WTC11 (cell line): Measurements from ENCODE around the gene EIF4H. TPM values are rescaled to one million over a fixed set of nuclear protein-coding genes. Genes with fewer than 3 reads are reported as not detected.

Source experiments
- ATAC-seq: fragments of 200-7000 bp; cut with Tn5 transposase; 2 replicates; pipeline ENCODE4 v1.10.0; 2021; ENCODE audit warnings: mild to moderate bottlenecking, moderate library complexity
- CTCF ChIA-PET: fragments of 300-600 bp; sonication (Branson Sonifier 250); formaldehyde crosslinking; loops from one replicate; lab custom pipeline; 2021; ENCODE audit warnings: antibody characterized with exemption; lab: Charles Lee
- POLR2A ChIA-PET: fragments of 350-600 bp; sonication (Branson Sonifier 250); formaldehyde crosslinking; loops from one replicate; lab custom pipeline; 2021; ENCODE audit warnings: antibody characterized with exemption; lab: Charles Lee
- DNase-seq: peaks from one replicate; pipeline ENCODE4 v3.0.0; 2021; ENCODE audit warnings: low spot score
- H3K27ac Mint-ChIP-seq: 2 replicates; pipeline ENCODE4 v1.8.0; 2021; ENCODE audit warnings: mixed read lengths
- H3K27me3 Mint-ChIP-seq: 2 replicates; pipeline ENCODE4 v1.8.0; 2021; ENCODE audit warnings: low read depth, mild to moderate bottlenecking, moderate library complexity, mixed read lengths
- H3K36me3 Mint-ChIP-seq: 2 replicates; pipeline ENCODE4 v1.8.0; 2021; ENCODE audit warnings: mixed read lengths
- H3K4me1 Mint-ChIP-seq: 2 replicates; pipeline ENCODE4 v1.8.0; 2022; ENCODE audit warnings: mixed read lengths
- H3K4me3 Mint-ChIP-seq: 2 replicates; pipeline ENCODE4 v1.8.0; 2021; ENCODE audit warnings: mild to moderate bottlenecking, moderate library complexity, mixed read lengths
- H3K9me3 Mint-ChIP-seq: 2 replicates; pipeline ENCODE4 v1.8.0; 2021; ENCODE audit warnings: mixed read lengths
- AR ChIP-seq: fragments of 250-450 bp; sonication (Bioruptor Pico); IDR thresholded peaks from 2 replicates; pipeline ENCODE4 v1.9.0; 2021; ENCODE audit warnings: mild to moderate bottlenecking
- ERG ChIP-seq: fragments of 250-450 bp; sonication (Bioruptor Pico); IDR thresholded peaks from 2 replicates; pipeline ENCODE4 v1.8.0; 2021; ENCODE audit warnings: mild to moderate bottlenecking
- FOXJ3 ChIP-seq: sonication (generic); formaldehyde crosslinking; IDR thresholded peaks from 2 replicates; pipeline ENCODE4 v1.9.0; 2021; ENCODE audit warnings: missing genetic modification reagents, mild to moderate bottlenecking, borderline replicate concordance
- FOXK1 ChIP-seq: sonication (generic); formaldehyde crosslinking; IDR thresholded peaks from 2 replicates; pipeline ENCODE4 v1.8.0; 2022; ENCODE audit warnings: mild to moderate bottlenecking, moderate library complexity, missing genetic modification reagents
- FOXP4 ChIP-seq: sonication (generic); formaldehyde crosslinking; IDR thresholded peaks from 2 replicates; pipeline ENCODE4 v1.8.0; 2022; ENCODE audit warnings: mild to moderate bottlenecking, missing genetic modification reagents
- GRHL2 ChIP-seq: fragments of 250-450 bp; sonication (Bioruptor Pico); IDR thresholded peaks from 2 replicates; pipeline ENCODE4 v1.8.0; 2022; ENCODE audit warnings: mild to moderate bottlenecking, moderate library complexity; ENCODE audit not compliant: insufficient replicate concordance, severe bottlenecking
- GTF2I ChIP-seq: fragments of 250-450 bp; sonication (Bioruptor Pico); conservative IDR thresholded peaks from 2 replicates; pipeline ENCODE4 v1.4.0; 2021; ENCODE audit warnings: mild to moderate bottlenecking
- KAT7 ChIP-seq: sonication (generic); formaldehyde crosslinking; IDR thresholded peaks from 2 replicates; pipeline ENCODE4 v1.8.1; 2023; ENCODE audit warnings: missing genetic modification reagents, mild to moderate bottlenecking, borderline replicate concordance
- PREB ChIP-seq: sonication (generic); formaldehyde crosslinking; IDR thresholded peaks from 2 replicates; pipeline ENCODE4 v1.8.1; 2022; ENCODE audit warnings: mild to moderate bottlenecking, missing genetic modification reagents, moderate library complexity, borderline replicate concordance
- PRRX2 ChIP-seq: fragments of 250-450 bp; sonication (Bioruptor Pico); IDR thresholded peaks from 2 replicates; pipeline ENCODE4 v1.8.0; 2021; ENCODE audit warnings: mild to moderate bottlenecking
- SOX15 ChIP-seq: fragments of 250-450 bp; sonication (Bioruptor Pico); IDR thresholded peaks from 2 replicates; pipeline ENCODE4 v1.9.0; 2021; ENCODE audit warnings: mild to moderate bottlenecking
- STAT6 ChIP-seq: sonication (generic); formaldehyde crosslinking; conservative IDR thresholded peaks from 2 replicates; pipeline ENCODE4 v1.8.1; 2023; ENCODE audit warnings: mild to moderate bottlenecking, low read depth, missing genetic modification reagents, moderate library complexity
- total RNA-seq: library from RNA; stranded (reverse); gene quantifications from 3 replicates; pipeline ENCODE4 v1.2.3, GENCODE V29; 2021
- TF ChIP-seq, protein P1 (sequence below): sonication (generic); formaldehyde crosslinking; IDR thresholded peaks from 2 replicates; pipeline ENCODE4 v1.8.1; 2023; ENCODE audit warnings: mild to moderate bottlenecking, missing genetic modification reagents, borderline replicate concordance
- TF ChIP-seq, protein P2 (sequence below): sonication (generic); formaldehyde crosslinking; IDR thresholded peaks from 2 replicates; pipeline ENCODE4 v1.8.1; 2023; ENCODE audit warnings: mild to moderate bottlenecking, moderate library complexity, missing genetic modification reagents
- TF ChIP-seq, protein P3 (sequence below): sonication (generic); formaldehyde crosslinking; IDR thresholded peaks from 2 replicates; pipeline ENCODE4 v1.8.1; 2022; ENCODE audit warnings: mild to moderate bottlenecking, moderate library complexity, missing genetic modification reagents
- TF ChIP-seq, protein P4 (sequence below): sonication (generic); formaldehyde crosslinking; IDR thresholded peaks from 2 replicates; pipeline ENCODE4 v1.8.0; 2022; ENCODE audit warnings: mild to moderate bottlenecking, missing genetic modification reagents

Gene EIF4H
- total RNA-seq, 1 experiment from 2014 or later: 355 TPM

DNA sequence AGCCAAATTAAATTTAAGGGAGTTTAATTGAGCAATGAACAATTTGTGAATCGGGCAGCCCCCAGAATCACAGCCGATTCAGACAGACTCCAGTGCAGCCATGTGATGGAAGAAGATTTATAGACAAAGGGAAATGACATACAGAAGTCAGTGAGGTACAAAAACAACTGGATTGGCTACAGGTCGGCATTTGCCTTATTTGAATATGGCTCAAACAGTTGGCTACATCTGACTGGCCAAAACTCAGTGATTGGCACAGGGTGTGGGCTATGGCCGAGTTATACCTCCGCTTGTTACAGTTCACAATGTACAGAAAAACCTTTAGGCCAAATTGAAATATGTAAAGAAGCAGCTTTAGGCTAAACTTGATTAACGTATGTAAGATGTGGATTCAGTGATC is 30.8 kb upstream of the EIF4H start:
- H3K4me1 Mint-ChIP-seq: peaks cover 31% of the 10 kb centered on the region
- H3K36me3 Mint-ChIP-seq: peaks cover under 1% of the 10 kb centered on the region
- H3K9me3 Mint-ChIP-seq: peaks cover under 1% of the 10 kb centered on the region; the same call in 1 of the 2 replicates
- no peaks in the 10 kb centered on the region for H3K27me3 Mint-ChIP-seq
- ChIA-PET POLR2A (no interaction called here), CTCF (interaction anchor here (1.1 kb wide), 1 partner anchor 111 kb away, joined by 3 read pairs; no protein-coding TSS in a partner anchor)
- no peak overlapping the region for H3K27ac Mint-ChIP-seq
- no peak overlapping the region for H3K4me3 Mint-ChIP-seq
- ATAC-seq (no peak), DNase-seq (no peak)
- TF ChIP-seq FOXP4 (no peak), FOXJ3 (CRISPR knock-in tag) (no peak), GRHL2 (CRISPR knock-in tag) (no peak), KAT7 (no peak), ERG (no peak)
- TF ChIP-seq, protein P1, sequence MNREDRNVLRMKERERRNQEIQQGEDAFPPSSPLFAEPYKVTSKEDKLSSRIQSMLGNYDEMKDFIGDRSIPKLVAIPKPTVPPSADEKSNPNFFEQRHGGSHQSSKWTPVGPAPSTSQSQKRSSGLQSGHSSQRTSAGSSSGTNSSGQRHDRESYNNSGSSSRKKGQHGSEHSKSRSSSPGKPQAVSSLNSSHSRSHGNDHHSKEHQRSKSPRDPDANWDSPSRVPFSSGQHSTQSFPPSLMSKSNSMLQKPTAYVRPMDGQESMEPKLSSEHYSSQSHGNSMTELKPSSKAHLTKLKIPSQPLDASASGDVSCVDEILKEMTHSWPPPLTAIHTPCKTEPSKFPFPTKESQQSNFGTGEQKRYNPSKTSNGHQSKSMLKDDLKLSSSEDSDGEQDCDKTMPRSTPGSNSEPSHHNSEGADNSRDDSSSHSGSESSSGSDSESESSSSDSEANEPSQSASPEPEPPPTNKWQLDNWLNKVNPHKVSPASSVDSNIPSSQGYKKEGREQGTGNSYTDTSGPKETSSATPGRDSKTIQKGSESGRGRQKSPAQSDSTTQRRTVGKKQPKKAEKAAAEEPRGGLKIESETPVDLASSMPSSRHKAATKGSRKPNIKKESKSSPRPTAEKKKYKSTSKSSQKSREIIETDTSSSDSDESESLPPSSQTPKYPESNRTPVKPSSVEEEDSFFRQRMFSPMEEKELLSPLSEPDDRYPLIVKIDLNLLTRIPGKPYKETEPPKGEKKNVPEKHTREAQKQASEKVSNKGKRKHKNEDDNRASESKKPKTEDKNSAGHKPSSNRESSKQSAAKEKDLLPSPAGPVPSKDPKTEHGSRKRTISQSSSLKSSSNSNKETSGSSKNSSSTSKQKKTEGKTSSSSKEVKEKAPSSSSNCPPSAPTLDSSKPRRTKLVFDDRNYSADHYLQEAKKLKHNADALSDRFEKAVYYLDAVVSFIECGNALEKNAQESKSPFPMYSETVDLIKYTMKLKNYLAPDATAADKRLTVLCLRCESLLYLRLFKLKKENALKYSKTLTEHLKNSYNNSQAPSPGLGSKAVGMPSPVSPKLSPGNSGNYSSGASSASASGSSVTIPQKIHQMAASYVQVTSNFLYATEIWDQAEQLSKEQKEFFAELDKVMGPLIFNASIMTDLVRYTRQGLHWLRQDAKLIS (CRISPR knock-in tag): no peak
- TF ChIP-seq, protein P2, sequence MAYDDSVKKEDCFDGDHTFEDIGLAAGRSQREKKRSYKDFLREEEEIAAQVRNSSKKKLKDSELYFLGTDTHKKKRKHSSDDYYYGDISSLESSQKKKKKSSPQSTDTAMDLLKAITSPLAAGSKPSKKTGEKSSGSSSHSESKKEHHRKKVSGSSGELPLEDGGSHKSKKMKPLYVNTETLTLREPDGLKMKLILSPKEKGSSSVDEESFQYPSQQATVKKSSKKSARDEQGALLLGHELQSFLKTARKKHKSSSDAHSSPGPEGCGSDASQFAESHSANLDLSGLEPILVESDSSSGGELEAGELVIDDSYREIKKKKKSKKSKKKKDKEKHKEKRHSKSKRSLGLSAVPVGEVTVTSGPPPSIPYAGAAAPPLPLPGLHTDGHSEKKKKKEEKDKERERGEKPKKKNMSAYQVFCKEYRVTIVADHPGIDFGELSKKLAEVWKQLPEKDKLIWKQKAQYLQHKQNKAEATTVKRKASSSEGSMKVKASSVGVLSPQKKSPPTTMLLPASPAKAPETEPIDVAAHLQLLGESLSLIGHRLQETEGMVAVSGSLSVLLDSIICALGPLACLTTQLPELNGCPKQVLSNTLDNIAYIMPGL (CRISPR knock-in tag): no peak
- TF ChIP-seq, protein P3, sequence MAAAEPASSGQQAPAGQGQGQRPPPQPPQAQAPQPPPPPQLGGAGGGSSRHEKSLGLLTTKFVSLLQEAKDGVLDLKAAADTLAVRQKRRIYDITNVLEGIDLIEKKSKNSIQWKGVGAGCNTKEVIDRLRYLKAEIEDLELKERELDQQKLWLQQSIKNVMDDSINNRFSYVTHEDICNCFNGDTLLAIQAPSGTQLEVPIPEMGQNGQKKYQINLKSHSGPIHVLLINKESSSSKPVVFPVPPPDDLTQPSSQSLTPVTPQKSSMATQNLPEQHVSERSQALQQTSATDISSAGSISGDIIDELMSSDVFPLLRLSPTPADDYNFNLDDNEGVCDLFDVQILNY (CRISPR knock-in tag): no peak
- TF ChIP-seq, protein P4, sequence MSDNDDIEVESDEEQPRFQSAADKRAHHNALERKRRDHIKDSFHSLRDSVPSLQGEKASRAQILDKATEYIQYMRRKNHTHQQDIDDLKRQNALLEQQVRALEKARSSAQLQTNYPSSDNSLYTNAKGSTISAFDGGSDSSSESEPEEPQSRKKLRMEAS (CRISPR knock-in tag): no peak

- Mint-ChIP-seq H3K36me3 (peaks cover 4% of the 10 kb centered on the region), H3K9me3 (peaks cover 4% of the 10 kb centered on the region; the same call in 1 of the 2 replicates), H3K27me3 (no peaks in the 10 kb centered on the region), H3K4me1 (peaks cover 14% of the 10 kb centered on the region), H3K4me3 (no peak overlapping the region), H3K27ac (peak overlapping the region; percentile 65)
- ChIA-PET POLR2A (no interaction called here), CTCF (interaction anchor here (0.6 to 1.1 kb wide), 4 partner anchors 8 to 257 kb away, joined by 3 to 6 read pairs (median 4); no protein-coding TSS in a partner anchor)
- DNase-seq (no peak), ATAC-seq (no peak)
- TF ChIP-seq GTF2I (CRISPR knock-in tag) (no peak), PRRX2 (no peak), SOX15 (CRISPR knock-in tag) (no peak), PREB (CRISPR knock-in tag) (no peak), FOXK1 (no peak), STAT6 (CRISPR knock-in tag) (no peak), AR (CRISPR knock-in tag) (no peak)
These were observed 25.7 kb upstream of the EIF4H start for GRCh38 chr7:74148491-74148890.
